ENCODE measurements around the gene ISL2. TPM values are rescaled to one million over a fixed set of nuclear protein-coding genes. Genes with fewer than 3 reads are reported as not detected.

The ISL2 gene
- total RNA-seq, 1 donor from 2014 or later, result not detected

Other genes with a start within 250 kb of the ISL2 start
- gene ETFA, start 25.3 kb upstream of the ISL2 start, total RNA-seq, result 497 TPM

All from left ventricle myocardium superior (tissue), 1 donor.